Lower lobe of right lung (tissue), 2 donors: ENCODE results near the gene ELAVL3. TPM values are rescaled to one million over a fixed set of nuclear protein-coding genes. Genes with fewer than 3 reads are reported as not detected.

Source experiments
- ATAC-seq, 2 donors: fragments of 200-7000 bp; cut with Tn5 transposase; one replicate each; pipeline ENCODE4 v1.9.1; 2020 to 2022; ENCODE audit warnings: mild to moderate bottlenecking in 2 of 2, moderate library complexity in 2 of 2
- DNase-seq: peaks from one replicate; pipeline ENCODE4 v3.0.0-alpha.2; 2020
- H3K27ac ChIP-seq: fragments of 200-600 bp; one replicate; pipeline ENCODE4 v1.8.0; 2022
- H3K27me3 ChIP-seq: fragments of 200-600 bp; one replicate; pipeline ENCODE4 v1.8.0; 2022; ENCODE audit warnings: low read depth
- H3K36me3 ChIP-seq: fragments of 200-600 bp; one replicate; pipeline ENCODE4 v1.8.0; 2022; ENCODE audit warnings: mild to moderate bottlenecking
- H3K4me1 ChIP-seq: fragments of 200-600 bp; one replicate; pipeline ENCODE4 v1.8.0; 2022
- H3K4me3 ChIP-seq: fragments of 200-600 bp; one replicate; pipeline ENCODE4 v1.8.0; 2022; ENCODE audit warnings: mild to moderate bottlenecking
- H3K9me3 ChIP-seq: fragments of 200-600 bp; one replicate; pipeline ENCODE4 v1.8.0; 2022
- CTCF ChIP-seq: fragments of 200-600 bp; IDR thresholded peaks from one replicate; pipeline ENCODE4 v1.8.0; 2022; ENCODE audit warnings: antibody characterized with exemption, mild to moderate bottlenecking
- intact Hi-C: fragments of 100-400 bp; cut with DNase I; formaldehyde crosslinking; loops from one replicate; pipeline ENCODE4 v1.11.0; 2022
- total RNA-seq: library from RNA; stranded (reverse); fragmentation: NEBNext Ultra II Directional; extraction: Animal tissue kit (Norgen Biotek cat#: 25700); gene quantifications from one replicate; pipeline ENCODE4 v1.2.1, GENCODE V29; 2021
- donor health status: DM: no; HTN: yes; CAD: no; lungs with severe emphysema.

Gene ELAVL3
- total RNA-seq, 1 donor from 2014 or later = not detected

DNA sequence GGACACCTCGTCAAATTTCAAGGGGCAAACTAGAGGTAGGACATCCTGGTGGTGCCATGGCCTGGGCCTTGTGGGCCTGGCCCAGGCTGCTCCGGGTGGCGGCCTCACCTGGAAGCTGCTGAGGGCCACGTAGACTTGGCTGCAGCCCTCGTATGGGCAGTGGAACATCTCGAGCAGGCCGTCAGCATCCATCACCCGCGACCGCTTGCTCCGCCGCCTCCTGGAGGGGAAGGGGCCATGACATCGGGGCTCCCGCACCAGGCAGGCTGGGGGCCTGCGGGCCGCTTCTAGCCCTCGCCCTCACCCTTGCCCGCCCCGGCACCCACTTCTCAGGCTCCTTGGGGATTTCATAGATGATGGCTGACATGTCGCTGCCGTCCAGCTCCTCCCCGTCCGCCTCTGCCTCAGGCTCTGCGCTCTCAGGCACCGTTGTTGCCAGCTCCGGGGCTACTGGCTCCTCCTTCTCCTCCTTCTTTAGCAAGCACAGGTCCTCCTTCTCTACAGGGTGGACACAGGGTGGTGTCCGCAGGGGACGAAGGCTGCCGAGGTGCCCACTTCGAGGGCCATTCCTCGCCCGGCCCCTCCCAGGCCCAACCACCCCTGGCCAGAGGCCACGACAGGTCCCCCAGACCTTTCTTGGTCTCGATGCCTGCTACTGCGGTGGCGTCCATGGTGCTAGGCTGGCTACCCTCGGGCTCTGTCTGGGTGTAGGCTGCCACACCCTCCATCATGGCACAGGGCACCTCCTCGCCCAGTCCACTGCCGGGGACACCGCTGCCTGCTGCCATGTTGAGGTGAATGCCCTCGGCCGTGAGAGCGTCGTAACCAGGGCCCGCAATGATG lies 6.0 kb upstream of the ELAVL3 start:
- H3K9me3 ChIP-seq = no peaks in the 10 kb centered on the region
- DNase-seq (no peak), ATAC-seq (no peak)
- TF ChIP-seq CTCF = no peak
- H3K4me1 ChIP-seq = peaks cover 16% of the 10 kb centered on the region
- peaks cover 21% of the 10 kb centered on the region for H3K36me3 ChIP-seq
- H3K27ac ChIP-seq = no peak overlapping the region
- H3K4me3 ChIP-seq = no peak overlapping the region
- intact Hi-C loops = no loop called here
- peaks cover 20% of the 10 kb centered on the region for H3K27me3 ChIP-seq

- Histone ChIP-seq H3K27ac (no peak overlapping the region), H3K4me3 (no peak overlapping the region), H3K27me3 (peaks cover 36% of the 10 kb centered on the region), H3K9me3 (no peaks in the 10 kb centered on the region), H3K4me1 (peaks cover 31% of the 10 kb centered on the region), H3K36me3 (peaks cover 21% of the 10 kb centered on the region)
- ATAC-seq (no peak), DNase-seq (no peak)
- intact Hi-C loops = no loop called here
- TF ChIP-seq CTCF = no peak
These were observed 4.5 kb upstream of the ELAVL3 start for GRCh38 chr19:11485245-11485837.

DNA sequence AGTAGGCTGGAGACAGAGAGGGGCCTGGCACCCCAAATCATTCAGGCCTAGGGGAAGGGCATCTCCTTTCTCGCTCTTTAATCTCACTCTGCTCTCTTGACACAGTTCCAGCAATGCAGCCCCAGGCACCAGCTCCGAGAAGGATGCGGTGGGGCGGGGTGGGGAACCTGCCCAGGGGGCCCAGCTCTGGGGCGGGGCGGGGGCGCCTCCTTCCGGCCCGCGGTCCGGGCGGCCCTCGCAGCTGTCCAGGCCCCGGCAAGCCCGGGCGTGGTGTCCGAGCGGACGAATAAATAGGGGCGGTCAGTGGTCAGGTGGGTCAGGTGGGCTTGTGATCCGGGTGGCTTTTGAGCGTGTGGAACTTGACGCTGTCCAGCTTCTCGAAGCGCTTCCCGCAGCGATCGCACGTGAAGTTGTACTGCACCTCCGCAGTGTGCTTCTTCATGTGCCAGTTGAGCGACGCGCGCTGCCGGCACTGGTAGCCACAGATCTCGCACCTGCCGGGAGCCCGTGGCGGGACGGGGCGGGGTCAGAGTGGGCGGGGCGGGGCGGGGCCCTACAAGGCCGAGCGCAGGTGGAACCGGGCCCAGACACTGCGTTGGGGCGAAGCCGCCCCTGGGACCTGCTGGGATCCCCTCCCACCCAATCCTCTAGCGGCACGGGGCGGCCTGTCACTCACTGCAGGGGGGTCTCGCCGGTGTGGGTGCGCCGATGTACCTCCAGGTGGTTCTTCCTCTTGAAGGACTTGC lies 2.7 kb upstream of the ELAVL3 start:
- DNase-seq = no peak
- peaks cover 15% of the 10 kb centered on the region for H3K36me3 ChIP-seq
- intact Hi-C loops = no loop called here
- H3K27me3 ChIP-seq = peaks cover 47% of the 10 kb centered on the region
- peaks cover 42% of the 10 kb centered on the region for H3K4me1 ChIP-seq
- H3K9me3 ChIP-seq = no peaks in the 10 kb centered on the region
- H3K4me3 ChIP-seq = peak overlapping the region; percentile 49
- TF ChIP-seq CTCF = no peak
- ATAC-seq = no peak
- no peak overlapping the region for H3K27ac ChIP-seq

DNA sequence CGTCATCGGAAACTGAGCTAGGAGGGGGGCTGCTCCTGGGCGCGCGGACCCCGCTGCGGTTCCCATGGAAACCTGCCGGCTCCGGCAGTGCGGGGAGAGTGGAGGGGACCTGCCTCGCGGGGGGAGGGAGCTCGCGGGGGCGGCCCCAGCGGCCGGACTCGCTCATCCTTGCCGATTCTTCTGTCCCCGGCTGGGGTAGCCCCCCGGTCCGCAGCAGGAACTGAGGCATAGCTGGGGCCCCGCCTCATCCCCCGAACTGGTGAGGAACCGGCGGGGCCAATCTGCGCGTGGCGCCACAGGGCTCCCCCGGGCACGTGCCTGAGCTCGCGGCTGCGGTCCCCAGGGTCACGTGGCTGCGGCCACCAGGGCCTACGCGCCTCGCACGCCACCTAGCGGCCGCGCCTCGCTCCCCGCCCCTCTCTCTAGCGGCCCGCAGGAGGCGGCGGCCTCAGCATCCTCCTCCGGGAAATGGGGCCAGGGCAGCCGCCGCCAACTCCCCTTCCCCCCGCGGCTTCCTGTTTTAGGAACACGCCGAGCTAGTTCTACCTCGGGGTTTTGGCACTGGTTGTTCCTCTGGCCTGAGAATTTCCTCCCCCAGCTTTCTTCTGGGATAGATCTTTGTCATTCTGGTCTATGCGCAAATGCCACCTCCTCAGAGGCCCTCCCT lies 1.7 kb upstream of the ELAVL3 start:
- Histone ChIP-seq H3K9me3 (no peaks in the 10 kb centered on the region), H3K4me1 (peaks cover 42% of the 10 kb centered on the region), H3K4me3 (peak overlapping the region; percentile 49), H3K36me3 (peaks cover 13% of the 10 kb centered on the region), H3K27ac (no peak overlapping the region), H3K27me3 (peaks cover 47% of the 10 kb centered on the region)
- DNase-seq (peak; percentile 92), ATAC-seq (peak; percentile 93)
- intact Hi-C loops = no loop called here
- peak; percentile 96 for TF ChIP-seq CTCF
